Head of caudate nucleus (tissue), 42 donors: Measurements from ENCODE around the gene BORCS5.

Experiments
- DNase-seq, 42 donors: peaks; one replicate each; pipeline versions ENCODE4 v3.0.0 to v3.0.0-alpha.2; 2020 to 2021; ENCODE audit warnings: mixed read lengths in 7 of 42
- intact Hi-C: fragments of 100-400 bp; cut with DNase I; formaldehyde crosslinking; loops from one replicate; pipeline ENCODE4 v1.15.0; 2022

Gene BORCS5

GRCh38 chr12:12518919-12519318 lies 162.0 kb downstream of the BORCS5 start:
- intact Hi-C loops, result no loop called here

More at GRCh38 chr12:12518919-12519318, 162.0 kb downstream of the BORCS5 start:
- DNase-seq, result no peak
